NCI-H82 treated with DMSO at 0.1 percent for 48 hours (cell line): ENCODE measurements around the gene AREG.

Source experiments
- DNase-seq: peaks from one replicate; lab custom pipeline; 2025; ENCODE audit not compliant: unreplicated experiment; lab: John Stamatoyannopoulos, UW

The AREG gene

DNA sequence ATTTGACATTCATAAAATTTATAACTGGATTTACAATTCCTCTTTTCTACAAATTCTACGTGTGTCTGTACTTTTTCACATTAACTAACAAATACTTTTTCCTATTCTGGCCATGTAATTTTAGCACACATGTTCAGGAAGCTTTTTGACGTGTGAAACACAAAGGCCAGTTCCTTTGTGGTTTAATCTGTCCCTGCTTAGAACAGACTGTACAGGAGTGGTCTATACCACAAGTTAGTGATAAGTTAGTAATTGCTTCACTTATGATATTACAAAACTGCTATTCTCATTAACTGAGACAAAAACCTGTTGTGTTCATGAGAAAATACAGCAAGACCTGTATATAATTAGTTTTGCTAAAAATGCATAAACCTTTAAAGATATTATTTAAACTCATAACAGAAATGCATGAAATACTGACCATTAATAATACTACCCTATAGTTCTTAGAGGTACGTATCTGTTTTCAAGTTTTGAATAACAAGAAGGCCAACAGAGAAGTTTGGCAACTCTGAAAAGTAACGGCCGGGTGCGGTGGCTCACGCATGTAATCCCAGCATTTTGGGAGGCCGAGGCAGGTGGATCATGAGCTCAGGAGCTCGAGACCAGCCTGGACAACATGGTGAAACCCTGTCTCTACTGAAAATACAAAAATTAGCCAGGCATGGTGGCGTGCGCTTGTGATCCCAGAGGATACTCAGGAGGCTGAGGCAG, 13.7 kb upstream of the AREG start:
- DNase-seq = no peak

DNA sequence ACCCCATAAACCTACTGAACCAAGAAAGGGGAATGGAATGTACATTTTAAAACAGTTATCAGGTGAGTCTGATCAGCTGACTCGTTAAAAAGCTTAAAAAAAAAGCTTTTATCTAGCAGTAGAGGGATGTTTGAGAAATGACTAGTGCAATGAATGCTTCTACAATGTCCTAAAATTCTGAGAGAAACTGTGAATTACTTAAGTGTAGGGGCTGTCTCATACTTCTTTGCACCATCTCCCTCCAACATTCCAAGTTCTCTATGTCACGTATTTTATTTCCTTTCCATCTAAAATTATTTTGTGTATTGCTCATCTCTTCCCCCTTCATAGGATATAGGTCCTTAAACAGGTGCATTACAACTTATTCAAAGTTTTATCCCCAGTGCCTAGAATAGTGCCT, 11.9 kb upstream of the AREG start:
- DNase-seq = no peak

DNA sequence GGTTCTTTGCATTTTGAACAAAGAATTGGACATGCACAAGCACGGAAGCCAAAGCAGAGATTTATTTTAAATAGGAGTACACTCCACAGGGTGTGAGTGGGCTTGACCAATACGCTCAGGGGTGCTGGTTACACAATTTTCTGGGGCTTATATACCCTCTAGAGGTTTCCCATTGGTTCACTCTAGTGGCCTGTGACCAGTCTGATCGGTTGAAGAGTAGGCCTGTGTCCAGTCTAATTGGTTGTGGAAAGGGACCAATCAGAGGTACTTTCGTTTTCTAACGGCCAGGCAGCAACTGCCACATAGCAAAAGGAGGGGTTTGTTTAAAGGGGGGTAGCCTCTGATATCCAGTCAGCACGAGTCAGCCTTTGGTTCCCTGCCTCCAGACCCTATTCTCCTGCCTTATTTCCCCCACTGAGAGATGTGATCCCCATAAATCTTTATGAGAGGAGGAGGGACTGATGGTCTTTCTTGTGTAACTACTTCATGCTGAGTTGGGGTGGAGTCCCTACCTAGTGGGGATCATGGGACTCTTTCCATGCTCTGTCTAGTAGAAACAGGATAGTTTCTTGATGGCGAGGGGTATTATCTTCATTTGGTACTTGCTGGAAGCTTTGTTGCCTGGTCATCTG, 11.3 kb upstream of the AREG start:
- no peak for DNase-seq

DNA sequence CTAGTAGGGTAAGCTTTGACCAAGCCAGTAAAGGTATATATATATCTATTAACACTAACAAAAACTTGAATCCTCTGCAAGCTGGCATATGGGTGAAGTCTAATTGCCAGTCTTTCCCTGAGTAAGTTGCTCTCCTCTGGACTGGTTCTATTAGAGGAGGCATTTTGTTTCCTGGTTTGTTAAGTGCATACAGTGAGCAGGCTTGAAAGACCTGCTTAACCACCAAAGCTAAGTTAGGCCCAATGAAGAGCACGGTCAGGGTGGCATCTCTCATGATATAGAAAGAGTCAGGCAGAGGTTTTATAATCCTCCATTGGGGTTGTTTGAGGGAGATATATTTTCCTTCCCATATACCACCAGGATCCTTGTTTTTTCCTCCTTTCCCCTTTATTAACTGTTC, 9.6 kb upstream of the AREG start:
- no peak for DNase-seq

DNA sequence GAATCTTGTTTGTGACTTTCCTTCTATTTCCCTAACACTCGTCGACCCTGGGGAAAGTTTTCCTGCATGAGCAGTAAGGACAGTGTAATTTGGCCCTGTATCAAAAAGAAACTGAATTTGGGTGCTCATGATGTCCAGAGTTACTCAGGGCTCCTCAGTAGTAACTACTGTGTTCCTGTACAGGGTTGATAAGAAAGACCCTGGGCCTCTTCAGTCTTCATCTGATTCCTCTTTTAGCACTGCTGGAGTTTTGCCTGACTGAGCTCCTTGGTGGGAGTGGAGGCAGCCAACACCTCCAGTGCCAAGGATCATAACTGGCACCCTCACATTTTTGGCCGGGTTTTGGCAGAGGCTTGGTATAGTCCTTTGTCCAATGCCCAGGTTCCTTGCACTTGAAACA, 7.1 kb upstream of the AREG start:
- no peak for DNase-seq

DNA sequence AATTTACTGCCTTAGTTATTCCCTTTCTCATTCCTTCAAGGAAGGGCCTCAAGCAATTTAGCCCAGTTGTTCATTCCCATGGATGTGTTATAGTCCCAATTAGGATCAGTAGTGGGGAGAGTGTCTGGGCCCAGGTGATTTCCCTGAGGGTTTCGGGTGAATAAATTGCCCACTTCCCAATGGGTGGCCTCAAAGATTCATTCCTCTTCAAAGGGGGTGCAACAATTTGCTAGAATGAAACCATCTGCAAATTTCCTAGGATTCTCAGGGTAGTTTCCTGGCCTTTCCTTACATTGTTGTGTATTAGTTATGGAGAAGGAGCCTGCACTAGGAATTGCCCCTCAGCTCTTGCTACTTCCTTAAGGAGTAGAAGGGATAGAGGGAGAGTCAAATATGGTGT, 6.3 kb upstream of the AREG start:
- DNase-seq = no peak

DNA sequence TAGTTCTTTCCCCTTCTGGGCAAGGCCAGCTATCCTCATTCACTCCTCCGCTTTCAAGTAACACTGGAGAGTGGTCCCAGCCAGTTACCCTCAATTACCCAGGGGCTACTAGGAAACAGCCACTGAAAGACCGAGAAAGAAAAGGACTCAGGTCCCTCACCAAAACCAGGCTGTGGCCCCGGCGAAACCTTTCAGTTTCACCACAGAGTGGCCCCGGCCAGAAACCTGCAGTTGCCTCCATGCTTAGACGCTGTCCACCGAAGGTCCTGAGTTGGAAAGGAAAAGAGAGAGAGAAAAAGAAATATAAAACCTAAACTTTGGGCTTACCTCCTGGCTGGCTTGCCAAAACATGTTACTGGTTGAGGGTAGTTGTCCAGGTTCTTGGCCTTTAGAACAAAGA, 5.0 kb upstream of the AREG start:
- DNase-seq = no peak

DNA sequence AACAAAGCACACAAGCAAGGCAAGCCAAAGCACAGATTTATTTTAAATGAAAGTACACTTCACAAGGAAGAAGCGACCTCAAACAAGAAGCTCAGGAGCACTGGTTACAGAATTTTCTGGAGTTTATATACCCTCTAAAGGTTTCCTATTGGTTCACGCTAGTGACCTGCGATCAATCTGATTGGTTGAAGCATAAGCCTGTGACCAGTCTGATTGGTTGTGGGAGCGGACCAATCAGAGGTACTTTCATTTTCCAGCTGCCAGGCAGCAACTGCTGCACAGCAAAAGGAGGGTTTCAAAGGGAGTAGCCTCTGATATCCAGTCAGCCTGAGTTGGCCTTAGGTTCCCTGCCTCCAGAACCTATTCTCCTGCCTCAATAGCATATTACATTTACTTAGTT, 4.6 kb upstream of the AREG start:
- no peak for DNase-seq

DNA sequence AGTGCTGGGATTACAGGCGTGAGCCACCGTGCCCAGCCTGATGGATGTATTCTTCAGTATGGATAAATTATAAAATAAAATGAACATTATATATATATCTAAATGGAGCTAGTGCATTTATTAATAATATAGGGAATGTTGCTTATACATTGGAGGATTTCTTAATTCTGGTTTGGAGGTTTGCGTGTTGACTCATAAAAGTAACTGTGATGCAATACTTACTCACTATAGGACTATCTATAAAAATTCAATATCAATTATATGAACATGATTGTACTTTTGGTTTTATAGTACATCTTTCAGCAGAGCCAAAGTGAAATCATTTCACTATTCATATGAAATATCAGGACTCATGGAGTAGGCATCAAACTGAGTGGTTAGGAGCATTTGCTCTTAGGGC, 3.2 kb upstream of the AREG start:
- DNase-seq = no peak

DNA sequence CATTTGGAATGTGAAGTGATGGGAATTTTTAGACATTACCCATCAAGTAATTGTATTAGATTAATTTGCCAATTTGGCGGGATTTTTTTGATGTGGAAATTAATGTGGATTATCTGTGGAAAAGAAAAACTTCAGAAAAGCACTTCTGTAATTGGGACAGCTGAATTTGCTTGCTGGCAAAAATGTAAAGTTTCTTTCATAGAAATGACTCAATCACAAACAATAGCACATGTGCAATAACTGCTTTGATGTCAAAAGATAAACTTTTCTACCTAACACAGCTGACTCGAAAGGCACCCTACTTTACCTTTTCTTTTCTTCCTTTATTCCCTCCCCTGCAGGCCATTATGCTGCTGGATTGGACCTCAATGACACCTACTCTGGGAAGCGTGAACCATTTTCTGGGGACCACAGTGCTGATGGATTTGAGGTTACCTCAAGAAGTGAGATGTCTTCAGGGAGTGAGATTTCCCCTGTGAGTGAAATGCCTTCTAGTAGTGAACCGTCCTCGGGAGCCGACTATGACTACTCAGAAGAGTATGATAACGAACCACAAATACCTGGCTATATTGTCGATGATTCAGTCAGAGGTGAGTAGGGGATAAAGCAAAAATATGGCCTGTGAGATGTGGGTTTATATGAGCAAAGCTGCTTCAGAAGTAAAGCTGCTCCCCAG, 1.4 kb downstream of the AREG start:
- DNase-seq = no peak

DNA sequence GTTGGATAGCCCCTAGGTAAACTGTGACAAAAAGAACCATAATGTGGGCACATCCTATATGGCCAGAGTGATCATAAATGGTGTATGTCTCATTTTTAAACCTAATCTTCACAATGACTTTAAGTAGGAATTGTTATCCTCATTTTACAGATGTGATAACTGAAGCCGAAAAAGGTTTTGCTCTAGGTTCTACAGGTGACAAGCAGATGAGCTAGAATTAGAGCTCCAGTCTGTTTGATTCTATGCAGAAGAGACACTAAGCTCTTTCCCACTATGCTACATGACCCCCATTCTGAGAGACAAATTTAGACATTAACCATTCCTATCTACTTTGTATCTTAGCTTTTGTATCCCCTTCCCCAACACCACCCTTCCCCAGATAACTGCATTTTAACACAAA, 2.0 kb downstream of the AREG start:
- DNase-seq = no peak

DNA sequence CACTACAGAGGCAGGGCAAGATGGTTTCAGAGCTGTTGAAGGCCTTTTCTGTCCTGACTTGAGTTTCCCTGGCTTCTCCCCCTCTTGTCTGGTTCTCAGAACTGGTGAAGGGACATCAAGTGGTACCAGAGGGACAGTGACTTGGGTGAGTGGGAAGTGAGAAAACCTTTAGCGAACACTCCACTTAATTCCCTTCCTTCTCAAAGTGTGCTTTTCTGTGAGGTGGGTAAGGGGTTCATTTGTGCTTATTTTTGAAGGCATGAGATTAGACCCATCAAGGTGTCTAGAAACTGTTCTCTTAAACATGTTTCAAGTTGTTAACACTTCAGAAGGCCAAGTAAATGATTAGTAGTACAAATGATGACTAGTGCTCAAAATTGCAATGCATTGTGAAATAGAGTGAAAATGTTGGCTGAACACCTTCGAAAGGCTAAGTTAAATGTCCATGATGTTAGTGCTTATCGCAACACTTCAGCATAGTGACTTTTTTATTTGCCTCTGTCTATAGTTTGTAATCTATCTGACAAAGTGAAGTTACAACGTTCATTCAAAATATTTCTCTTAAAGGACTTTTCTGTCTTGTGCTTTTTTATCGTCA, 2.8 kb downstream of the AREG start:
- no peak for DNase-seq

DNA sequence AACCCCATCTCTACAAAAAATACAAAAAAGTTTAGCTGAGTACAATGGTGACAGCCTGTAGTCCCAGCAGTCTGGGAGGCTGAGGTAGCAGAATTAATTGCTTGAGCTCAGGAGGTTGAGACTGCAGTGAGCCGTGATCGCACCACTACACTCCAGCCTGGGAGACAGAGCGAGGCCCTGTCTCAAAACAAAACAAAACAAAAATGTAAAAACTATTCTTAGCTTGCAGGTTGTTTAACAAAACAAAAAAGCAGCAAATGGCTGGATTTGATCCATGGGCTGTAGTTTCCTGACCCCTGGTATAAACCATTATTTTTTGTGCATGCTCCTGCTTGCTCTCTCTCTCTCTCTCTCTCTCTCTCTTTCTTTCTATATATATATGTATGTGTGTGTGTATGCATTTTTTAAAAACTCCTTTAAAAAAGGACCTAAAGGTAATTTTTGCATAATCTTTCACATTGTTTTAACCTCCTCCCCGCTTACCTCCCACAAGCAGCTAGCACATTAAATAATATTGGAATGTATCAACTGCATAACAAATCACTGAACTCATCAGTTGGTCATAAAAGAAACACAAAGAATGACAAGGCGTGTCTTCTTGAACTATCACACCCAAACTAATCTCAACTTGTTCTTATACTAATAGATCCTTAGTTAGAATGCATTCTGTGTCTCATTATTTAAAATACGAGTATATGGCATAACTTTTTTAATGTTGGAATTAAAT, 4.8 kb downstream of the AREG start:
- no peak for DNase-seq

DNA sequence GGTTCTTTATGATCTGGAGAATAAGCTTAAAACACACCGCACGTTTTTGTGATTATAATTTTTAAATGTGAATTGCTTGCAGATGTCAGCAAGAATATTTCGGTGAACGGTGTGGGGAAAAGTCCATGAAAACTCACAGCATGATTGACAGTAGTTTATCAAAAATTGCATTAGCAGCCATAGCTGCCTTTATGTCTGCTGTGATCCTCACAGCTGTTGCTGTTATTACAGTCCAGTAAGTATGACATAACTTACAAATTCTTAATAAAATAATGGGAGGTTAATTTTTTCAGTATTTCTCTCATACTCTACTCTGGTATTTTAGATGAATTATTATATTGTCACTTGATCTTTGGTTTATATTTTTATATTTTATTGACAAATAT, 5.4 kb downstream of the AREG start:
- no peak for DNase-seq

DNA sequence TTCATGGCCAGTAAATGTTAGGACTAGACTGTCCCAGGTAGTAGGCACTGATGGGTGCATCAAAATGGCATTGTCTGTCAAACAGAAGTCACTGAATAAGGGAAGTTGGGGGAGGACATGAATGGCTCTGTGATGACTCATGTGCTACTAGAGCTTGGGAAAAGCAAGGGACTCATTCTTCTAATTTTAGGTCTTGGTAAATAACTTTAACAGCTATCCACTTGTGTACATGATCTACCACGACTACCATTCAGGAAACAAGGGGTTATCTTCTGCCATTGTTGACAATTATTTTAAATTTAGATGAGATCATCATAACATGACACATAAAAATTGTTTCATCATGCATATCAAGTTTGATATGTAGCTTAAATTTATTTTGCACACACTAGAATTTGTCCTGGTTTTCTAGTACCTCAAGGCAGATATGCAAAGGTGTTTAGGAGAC, 6.3 kb downstream of the AREG start:
- no peak for DNase-seq

DNA sequence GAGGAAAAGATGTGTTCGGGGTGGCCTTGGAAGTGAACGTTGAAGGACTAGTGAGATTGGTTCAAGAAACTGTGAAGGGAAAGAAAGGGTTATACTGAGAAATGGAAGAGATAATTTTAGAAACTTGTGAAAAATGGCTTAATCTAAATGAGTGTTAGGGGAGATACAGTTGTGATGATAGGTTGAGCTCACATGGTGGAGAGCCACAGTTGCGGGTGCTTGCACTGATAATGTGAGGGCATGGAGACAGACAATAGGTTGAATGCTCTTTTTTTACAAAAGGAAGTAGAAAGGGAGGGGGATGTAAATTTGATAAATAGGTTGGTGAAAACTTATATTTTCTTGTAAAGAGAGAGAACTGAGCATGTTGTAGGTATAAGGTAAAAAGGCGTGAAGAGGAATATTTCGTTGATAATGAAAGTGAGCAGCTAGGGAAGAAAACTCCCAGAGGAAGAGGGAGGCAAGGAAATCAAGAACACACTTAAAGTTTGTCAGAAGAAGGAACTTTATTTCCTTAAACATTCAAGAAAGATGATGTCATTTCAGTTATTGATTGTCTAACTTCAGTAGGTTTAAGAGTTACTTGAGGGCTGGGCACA, 8.2 kb downstream of the AREG start:
- DNase-seq = no peak

DNA sequence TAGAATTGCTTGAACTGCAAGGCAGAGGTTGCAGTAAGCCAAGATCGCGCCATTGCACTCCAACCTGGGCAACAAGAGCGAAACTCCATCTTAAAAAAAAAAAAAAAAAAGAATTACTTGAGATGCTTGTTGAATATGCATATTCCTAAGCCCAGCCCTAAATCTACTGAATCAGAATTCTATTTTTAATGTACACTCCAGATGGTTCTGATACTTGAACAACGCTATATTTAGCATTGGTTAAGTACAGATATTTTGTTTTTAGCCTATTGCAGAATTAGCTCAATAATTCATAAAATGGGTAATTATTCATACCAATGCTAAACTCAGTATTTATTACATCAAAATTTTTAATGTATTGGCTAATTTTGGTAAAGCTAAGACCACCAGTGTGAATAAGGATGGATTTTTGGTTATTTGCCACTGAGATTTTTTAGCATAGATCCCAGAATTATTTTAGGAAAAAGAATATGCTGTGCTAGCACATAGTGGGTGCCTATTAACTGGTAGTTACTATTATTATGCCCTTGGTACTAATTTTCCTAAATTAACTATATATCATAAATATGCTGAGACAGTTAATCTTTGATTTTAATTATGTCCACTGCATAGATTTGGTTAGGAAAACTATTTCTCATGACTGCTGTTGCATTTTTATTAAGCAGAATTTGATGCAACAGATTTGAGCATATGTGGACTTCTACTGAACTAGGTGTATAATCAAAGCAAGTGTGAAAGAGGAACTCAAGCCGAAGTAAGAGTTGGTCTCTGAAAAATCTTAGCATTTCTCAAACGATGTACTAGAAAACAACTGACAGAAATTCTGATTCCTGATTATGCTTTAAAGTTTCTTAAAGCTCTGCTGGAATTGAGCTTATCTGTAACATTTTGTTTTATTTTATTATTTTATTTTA, 9.2 kb downstream of the AREG start:
- DNase-seq = no peak

DNA sequence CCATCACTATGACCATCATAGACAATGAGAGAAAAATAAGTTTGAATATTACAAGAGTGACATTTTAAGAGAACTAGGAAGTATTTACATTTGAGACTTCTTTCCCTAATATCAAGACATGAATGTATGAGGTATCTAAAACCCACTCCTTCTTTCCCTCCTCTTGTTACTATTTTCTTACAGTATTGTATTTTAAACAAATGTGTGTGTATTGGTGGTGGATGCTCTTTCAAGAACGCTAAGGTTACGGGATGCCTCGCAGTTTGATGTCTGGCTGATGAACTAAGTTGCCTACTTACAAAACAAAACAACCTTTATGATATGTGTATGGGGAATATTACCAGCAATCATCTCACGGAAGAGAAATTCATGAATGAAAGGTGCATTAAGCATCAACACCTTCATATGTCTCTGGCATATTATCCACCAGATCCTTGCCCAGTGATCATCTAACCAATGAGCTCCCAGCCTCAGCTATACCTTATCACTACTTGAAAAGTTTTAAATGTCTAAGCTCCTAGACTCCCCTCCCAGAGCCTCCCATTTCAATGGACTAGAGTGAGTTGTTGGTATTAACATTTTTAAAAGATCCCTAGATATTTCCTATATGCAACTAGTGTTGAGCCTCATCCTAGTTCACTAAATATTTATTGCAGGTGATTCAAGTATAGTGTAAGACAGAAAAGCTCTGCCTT, 10.6 kb downstream of the AREG start:
- no peak for DNase-seq

DNA sequence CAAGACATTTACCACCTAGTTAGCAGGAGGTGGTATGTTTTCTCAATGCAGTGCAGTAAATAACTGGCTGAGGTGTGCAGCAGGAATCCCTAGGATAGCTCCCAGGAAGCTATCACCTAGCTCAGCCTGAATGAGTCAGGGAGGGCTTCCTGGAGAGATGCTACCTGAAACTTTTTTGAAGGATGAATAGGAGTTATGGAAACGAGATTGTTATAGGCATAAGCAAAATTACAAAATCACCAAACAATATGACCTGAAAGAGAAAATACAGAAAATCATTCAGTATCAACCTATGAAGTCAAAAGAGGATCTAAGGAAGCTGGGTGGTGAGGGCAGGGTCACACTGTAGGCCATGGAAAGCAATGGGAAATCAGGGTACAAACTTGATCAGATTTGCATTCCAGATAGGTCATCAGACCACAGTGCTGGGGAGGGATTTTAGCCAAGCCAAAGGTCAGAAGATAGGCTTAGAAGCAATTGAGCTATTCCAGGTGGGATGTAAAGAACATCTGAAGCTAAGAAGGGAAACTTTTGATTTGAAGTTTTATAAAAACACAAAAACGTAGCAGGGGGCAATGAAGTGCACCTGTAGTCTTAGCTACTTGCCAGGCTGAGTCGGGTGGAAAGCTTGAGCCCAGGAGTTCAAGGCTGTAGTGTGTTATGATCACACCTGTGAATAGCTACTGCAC, 11.3 kb downstream of the AREG start:
- no peak for DNase-seq
